ENCODE data around the gene ZC3H10.

DNA sequence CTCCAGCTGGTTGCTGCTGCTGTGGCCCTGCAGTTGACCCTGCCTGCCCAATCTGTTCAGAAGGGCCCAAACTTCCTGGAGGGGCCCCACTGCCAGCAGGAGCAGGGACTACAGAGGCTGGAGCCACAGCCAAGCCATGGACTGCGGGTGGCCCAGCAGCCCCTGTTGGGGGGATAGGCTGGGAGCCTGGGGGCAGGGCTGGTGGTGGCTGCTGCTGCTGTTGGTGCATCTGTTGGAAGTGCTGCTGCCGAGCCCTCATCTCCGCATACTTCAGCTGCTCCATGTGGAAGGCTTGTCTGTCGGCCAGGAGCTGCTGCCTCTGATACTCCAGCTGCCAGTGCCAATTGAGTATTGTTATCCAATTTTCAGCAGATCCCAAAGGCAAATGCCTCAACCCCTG is 47.3 kb downstream of the ZC3H10 start:
- TF ChIP-seq SMC3 (conservative IDR thresholded peaks at IDR 0.05; ENCODE audit: poor library complexity): no peak
- TF ChIP-seq EZH2 (IDR thresholded peaks at IDR 0.05; ENCODE audit: borderline replicate concordance, insufficient read depth, low read length, poor library complexity, severe bottlenecking): no peak
- TF ChIP-seq, protein P1, sequence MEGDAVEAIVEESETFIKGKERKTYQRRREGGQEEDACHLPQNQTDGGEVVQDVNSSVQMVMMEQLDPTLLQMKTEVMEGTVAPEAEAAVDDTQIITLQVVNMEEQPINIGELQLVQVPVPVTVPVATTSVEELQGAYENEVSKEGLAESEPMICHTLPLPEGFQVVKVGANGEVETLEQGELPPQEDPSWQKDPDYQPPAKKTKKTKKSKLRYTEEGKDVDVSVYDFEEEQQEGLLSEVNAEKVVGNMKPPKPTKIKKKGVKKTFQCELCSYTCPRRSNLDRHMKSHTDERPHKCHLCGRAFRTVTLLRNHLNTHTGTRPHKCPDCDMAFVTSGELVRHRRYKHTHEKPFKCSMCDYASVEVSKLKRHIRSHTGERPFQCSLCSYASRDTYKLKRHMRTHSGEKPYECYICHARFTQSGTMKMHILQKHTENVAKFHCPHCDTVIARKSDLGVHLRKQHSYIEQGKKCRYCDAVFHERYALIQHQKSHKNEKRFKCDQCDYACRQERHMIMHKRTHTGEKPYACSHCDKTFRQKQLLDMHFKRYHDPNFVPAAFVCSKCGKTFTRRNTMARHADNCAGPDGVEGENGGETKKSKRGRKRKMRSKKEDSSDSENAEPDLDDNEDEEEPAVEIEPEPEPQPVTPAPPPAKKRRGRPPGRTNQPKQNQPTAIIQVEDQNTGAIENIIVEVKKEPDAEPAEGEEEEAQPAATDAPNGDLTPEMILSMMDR (IDR thresholded peaks at IDR 0.05; ENCODE audit: poor library complexity, severe bottlenecking): no peak

Data from neural cell (in vitro differentiated cells).